SK-N-SH (cell line): ENCODE measurements around the gene RAPGEFL1. TPM values are rescaled to one million over a fixed set of nuclear protein-coding genes. Genes with fewer than 3 reads are reported as not detected.
"Not testable (repeated sequence)": the region's sequence is repeated elsewhere in the genome, so short reads cannot be mapped to it uniquely, and the experiment has no call there.

Experiments
- CTCF ChIA-PET: fragments of 300-600, 350-600 bp; formaldehyde crosslinking; extraction: SDS; loops from one replicate; lab custom pipeline; 2021; lab: Yijun Ruan, JAX
- POLR2A ChIA-PET: fragments of 350-600 bp; sonication (Branson Sonifier 250); formaldehyde crosslinking; extraction: SDS; loops from one replicate; lab custom pipeline; 2020; ENCODE audit warnings: antibody characterized with exemption, inconsistent platforms; lab: Yijun Ruan, JAX
- DNase-seq: peaks from one replicate; pipeline ENCODE4 v3.0.0; 2012
- H2AFZ ChIP-seq: fragments of 200-600 bp; sonication (generic); 2 replicates; pipeline ENCODE4 v1.8.1; 2016; ENCODE audit warnings: antibody characterized with exemption, mild to moderate bottlenecking, low read depth
- H3F3A ChIP-seq: fragments of 200-600 bp; sonication (generic); replicated peaks from 2 replicates; pipeline ENCODE3; 2016; ENCODE audit warnings: antibody characterized with exemption, mild to moderate bottlenecking; ENCODE audit not compliant: insufficient read depth
- H3K27ac ChIP-seq, 2 experiments: fragments of 200-500 bp in 1 of 2; fragments of 200-600 bp in 1 of 2; sonication (Bioruptor generic) in 1 of 2; sonication (generic), shearing (Covaris generic) in 1 of 2; 2 replicates each; pipeline versions ENCODE4 v1.5.1 to v1.6.1; 2014 to 2016; ENCODE audit warnings: low read depth in 2 of 2, inconsistent platforms in 1 of 2, low read length in 1 of 2, mild to moderate bottlenecking in 1 of 2, mixed read lengths in 1 of 2
- H3K27me3 ChIP-seq: fragments of 200-600 bp; sonication (generic), shearing (Covaris generic); 2 replicates; pipeline ENCODE4 v1.6.1; 2016; ENCODE audit warnings: mixed run types; ENCODE audit not compliant: insufficient read depth
- H3K36me3 ChIP-seq, 2 experiments: fragments of 200-500 bp in 1 of 2; fragments of 200-600 bp in 1 of 2; sonication (Bioruptor generic) in 1 of 2; sonication (generic) in 1 of 2; replicated peaks in 1 of 2; 2 replicates each; pipeline versions ENCODE3 to v1.5.1; 2014 to 2016; ENCODE audit warnings: low read length in 1 of 2, mild to moderate bottlenecking in 1 of 2; ENCODE audit not compliant: insufficient read depth in 2 of 2, control insufficient read depth in 1 of 2
- H3K4me1 ChIP-seq, 2 experiments: fragments of 200-500 bp in 1 of 2; fragments of 200-600 bp in 1 of 2; sonication (Bioruptor generic) in 1 of 2; sonication (generic), shearing (Covaris generic) in 1 of 2; 2 replicates each; pipeline versions ENCODE4 v1.5.1 to v1.6.1; 2014 to 2016; ENCODE audit warnings: low read depth in 1 of 2, low read length in 1 of 2, mixed run types in 1 of 2; ENCODE audit not compliant: insufficient read depth in 2 of 2, control insufficient read depth in 1 of 2
- H3K4me2 ChIP-seq: fragments of 200-600 bp; sonication (generic), shearing (Covaris generic); 2 replicates; pipeline ENCODE4 v1.6.1; 2017; ENCODE audit warnings: mixed run types
- H3K4me3 ChIP-seq, 2 experiments: fragments of 200-500 bp in 1 of 2; fragments of 200-600 bp in 1 of 2; sonication (Bioruptor generic) in 1 of 2; sonication (generic), shearing (Covaris generic) in 1 of 2; 2 replicates each; pipeline versions ENCODE4 v1.5.1 to v1.8.1; 2014 to 2016; ENCODE audit warnings: low read depth in 2 of 2, inconsistent platforms in 1 of 2, low read length in 1 of 2, mild to moderate bottlenecking in 1 of 2, mixed read lengths in 1 of 2, moderate library complexity in 1 of 2
- H3K79me2 ChIP-seq: fragments of 200-600 bp; sonication (generic); 2 replicates; pipeline ENCODE4 v1.8.1; 2017; ENCODE audit warnings: mild to moderate bottlenecking; ENCODE audit not compliant: insufficient read depth
- H3K9ac ChIP-seq: fragments of 200-600 bp; sonication (generic); 2 replicates; pipeline ENCODE4 v1.6.1; 2017; ENCODE audit warnings: mixed run types
- H3K9me2 ChIP-seq: fragments of 200-600 bp; sonication (generic); 2 replicates; pipeline ENCODE4 v1.6.1; 2017; ENCODE audit warnings: mixed run types
- H3K9me3 ChIP-seq: fragments of 200-600 bp; sonication (generic); 2 replicates; pipeline ENCODE4 v1.6.1; 2017; ENCODE audit warnings: mixed run types, mild to moderate bottlenecking, moderate library complexity
- H4K20me1 ChIP-seq: fragments of 200-600 bp; sonication (generic); 2 replicates; pipeline ENCODE4 v1.6.1; 2017; ENCODE audit warnings: mild to moderate bottlenecking, mixed run types; ENCODE audit not compliant: insufficient read depth
- CTCF ChIP-seq: fragments of 200-600 bp; sonication (generic); IDR thresholded peaks from 2 replicates; pipeline ENCODE4 v1.6.1; 2017; ENCODE audit warnings: antibody characterized with exemption, mild to moderate bottlenecking, moderate library complexity
- GATA2 ChIP-seq: sonication (generic); formaldehyde crosslinking; IDR thresholded peaks from 2 replicates; pipeline ENCODE4 v1.5.0; 2020; ENCODE audit warnings: mild to moderate bottlenecking, missing genetic modification reagents
- NFIC ChIP-seq: IDR thresholded peaks from 2 replicates; pipeline ENCODE4 v1.4.0; 2012; ENCODE audit warnings: borderline replicate concordance
- POLR2AphosphoS5 ChIP-seq: IDR thresholded peaks from 2 replicates; pipeline ENCODE4 v1.6.1; 2012; ENCODE audit warnings: low read depth, low read length
- REST ChIP-seq: IDR thresholded peaks from 2 replicates; pipeline ENCODE4 v1.6.1; 2012; ENCODE audit warnings: mild to moderate bottlenecking, low read depth, low read length, moderate library complexity
- SIN3A ChIP-seq: IDR thresholded peaks from 2 replicates; pipeline ENCODE4 v1.6.1; 2012; ENCODE audit warnings: low read depth, mild to moderate bottlenecking, low read length, moderate library complexity, borderline replicate concordance
- USF2 ChIP-seq: fragments of 150-350 bp; IDR thresholded peaks from 2 replicates; pipeline ENCODE4 v1.6.1; 2017; ENCODE audit warnings: antibody characterized with exemption, low read length, low read depth, borderline replicate concordance
- ZBTB33 ChIP-seq: IDR thresholded peaks from 2 replicates; pipeline ENCODE4 v1.4.0; 2012; ENCODE audit warnings: low read depth, borderline replicate concordance
- WGBS: methylation state at CpG from one replicate; pipeline ENCODE4 v1.1.6; 2017; ENCODE audit warnings: low lambda C conversion rate; 5-methylcytosine and 5-hydroxymethylcytosine counted together
- polyA plus RNA-seq, 3 experiments: library from polyadenylated mRNA; depleted of rRNA; stranded (reverse); fragments of >200 nt; gene quantifications; 2 replicates each; pipeline ENCODE4 v1.2.3, GENCODE V29; 2012
- TF ChIP-seq, protein P1 (sequence below): IDR thresholded peaks from 2 replicates; pipeline ENCODE4; 2012
- TF ChIP-seq, protein P2 (sequence below): IDR thresholded peaks from 2 replicates; pipeline ENCODE4 v1.4.0; 2012; ENCODE audit warnings: low read depth, borderline replicate concordance
- TF ChIP-seq, protein P3 (sequence below): IDR thresholded peaks from 2 replicates; pipeline ENCODE4 v1.4.0; 2012; ENCODE audit warnings: low read depth

Gene RAPGEFL1
- polyA plus RNA-seq, 1 of the 3 experiments (the other 2 are of a cell fraction): 5.9 TPM

GRCh38 chr17:40197965-40198456, 20.7 kb downstream of the RAPGEFL1 start:
- CTCF ChIA-PET: interaction anchor here (1.4 to 12.4 kb wide), 7 partner anchors 6 to 157 kb away, joined by 3 to 194 read pairs (median 6); partner anchors contain the start of gene CDC6
- H3K36me3 ChIP-seq, H3K9ac ChIP-seq, DNase-seq, H3K4me2 ChIP-seq, H3K27me3 ChIP-seq, H3K79me2 ChIP-seq, H2AFZ ChIP-seq, H3K4me3 ChIP-seq, H3K9me2 ChIP-seq, H3F3A ChIP-seq, H3K9me3 ChIP-seq, H3K27ac ChIP-seq, H4K20me1 ChIP-seq: not testable (repeated sequence)
- peaks cover 0 to 11% of the 10 kb centered on the region in 2 experiments; a peak in 1 of 4 replicates for H3K4me1 ChIP-seq
- WGBS: 43% methylated on average over 8 of the region's 8 CpGs
- POLR2A ChIA-PET: interaction anchor here (1.2 kb wide), 1 partner anchor 21 kb away, joined by 4 read pairs; the partner anchor contains the start of gene WIPF2

DNA sequence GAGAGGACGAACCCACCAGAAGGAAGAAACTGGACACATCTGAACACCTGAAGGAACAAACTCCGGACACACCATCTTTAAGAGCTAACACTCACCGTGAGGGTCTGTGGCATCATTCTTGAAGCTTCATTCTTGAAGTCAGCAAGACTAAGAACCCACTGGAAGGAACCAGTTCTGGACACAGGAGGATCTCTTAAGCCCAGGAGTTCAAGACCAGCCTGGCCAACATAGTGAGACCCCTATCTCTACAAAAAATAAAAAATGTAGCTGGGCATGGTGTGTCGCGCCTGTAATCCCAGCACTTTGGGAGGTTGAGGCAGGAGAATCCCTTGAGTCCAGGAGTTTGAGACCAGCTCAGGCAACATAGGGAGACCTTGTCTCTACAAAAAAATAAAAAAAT, 21.3 kb downstream of the RAPGEFL1 start:
- Histone ChIP-seq H3K4me3 (no peak overlapping the region), H3K9me2 (no peaks in the 10 kb centered on the region), H2AFZ (no peak overlapping the region), H3K27ac (no peak overlapping the region), H3K79me2 (no peaks in the 10 kb centered on the region), H3K4me2 (no peak overlapping the region), H3K4me1 (peaks cover 0 to 11% of the 10 kb centered on the region in 2 experiments; a peak in 1 of 4 replicates), H3K27me3 (no peaks in the 10 kb centered on the region), H4K20me1 (no peaks in the 10 kb centered on the region), H3K9me3 (no peaks in the 10 kb centered on the region), H3F3A (no peaks in the 10 kb centered on the region), H3K36me3 (no peaks in the 10 kb centered on the region), H3K9ac (no peak overlapping the region)
- ChIA-PET POLR2A (interaction anchor here (1.2 kb wide), 1 partner anchor 20 kb away, joined by 4 read pairs; the partner anchor contains the start of gene WIPF2), CTCF (interaction anchor here (1.4 to 12.4 kb wide), 6 partner anchors 7 to 156 kb away, joined by 3 to 194 read pairs (median 6); partner anchors contain the start of gene CDC6)
- TF ChIP-seq SIN3A (no peak), USF2 (no peak), NFIC (no peak), POLR2AphosphoS5 (no peak), GATA2 (CRISPR knock-in tag) (no peak), CTCF (no peak), REST (no peak), ZBTB33 (no peak)
- TF ChIP-seq, protein P1, sequence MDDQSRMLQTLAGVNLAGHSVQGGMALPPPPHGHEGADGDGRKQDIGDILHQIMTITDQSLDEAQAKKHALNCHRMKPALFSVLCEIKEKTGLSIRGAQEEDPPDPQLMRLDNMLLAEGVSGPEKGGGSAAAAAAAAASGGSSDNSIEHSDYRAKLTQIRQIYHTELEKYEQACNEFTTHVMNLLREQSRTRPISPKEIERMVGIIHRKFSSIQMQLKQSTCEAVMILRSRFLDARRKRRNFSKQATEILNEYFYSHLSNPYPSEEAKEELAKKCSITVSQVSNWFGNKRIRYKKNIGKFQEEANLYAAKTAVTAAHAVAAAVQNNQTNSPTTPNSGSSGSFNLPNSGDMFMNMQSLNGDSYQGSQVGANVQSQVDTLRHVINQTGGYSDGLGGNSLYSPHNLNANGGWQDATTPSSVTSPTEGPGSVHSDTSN: no peak
- TF ChIP-seq, protein P2, sequence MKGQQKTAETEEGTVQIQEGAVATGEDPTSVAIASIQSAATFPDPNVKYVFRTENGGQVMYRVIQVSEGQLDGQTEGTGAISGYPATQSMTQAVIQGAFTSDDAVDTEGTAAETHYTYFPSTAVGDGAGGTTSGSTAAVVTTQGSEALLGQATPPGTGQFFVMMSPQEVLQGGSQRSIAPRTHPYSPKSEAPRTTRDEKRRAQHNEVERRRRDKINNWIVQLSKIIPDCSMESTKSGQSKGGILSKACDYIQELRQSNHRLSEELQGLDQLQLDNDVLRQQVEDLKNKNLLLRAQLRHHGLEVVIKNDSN: no peak
- TF ChIP-seq, protein P3, sequence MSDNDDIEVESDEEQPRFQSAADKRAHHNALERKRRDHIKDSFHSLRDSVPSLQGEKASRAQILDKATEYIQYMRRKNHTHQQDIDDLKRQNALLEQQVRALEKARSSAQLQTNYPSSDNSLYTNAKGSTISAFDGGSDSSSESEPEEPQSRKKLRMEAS: no peak
- 84% methylated on average over 5 of the region's 5 CpGs for WGBS
- no peak for DNase-seq
